ENCODE results near the gene C1QTNF6.
A peak's percentile ranks its signal among the peaks of the same experiment; 100 is the strongest.

Gene C1QTNF6

DNA sequence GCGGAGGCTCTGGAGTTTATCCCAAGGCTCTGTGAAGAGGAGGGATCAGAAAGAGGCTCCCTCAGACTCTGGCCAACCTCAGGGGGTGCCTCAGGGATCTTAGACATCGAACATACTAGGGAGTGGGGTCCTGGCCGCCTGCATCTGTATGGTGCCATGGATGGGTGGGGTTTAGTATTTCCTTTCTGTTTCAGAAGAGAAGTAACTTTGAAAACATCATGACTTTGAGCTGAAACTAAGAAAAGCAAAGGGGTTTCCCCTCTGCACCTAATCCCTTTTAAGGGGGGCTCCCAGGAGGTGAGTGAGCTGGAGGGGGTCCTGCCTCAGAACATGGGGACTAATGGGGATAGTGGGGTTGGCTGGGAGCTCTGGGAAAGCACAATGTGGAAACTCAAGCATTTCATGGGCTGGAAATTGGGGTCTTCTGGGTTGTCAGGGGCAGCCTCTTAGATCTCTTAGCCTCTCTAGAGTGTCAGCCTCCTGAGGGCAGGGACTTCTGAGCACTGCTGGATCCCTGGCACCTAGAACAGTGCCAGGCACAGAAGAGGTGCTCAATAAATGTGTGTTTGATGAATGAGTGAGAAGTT lies 36.0 kb upstream of the C1QTNF6 start:
- DNase-seq, result no peak

GRCh38 chr22:37222440-37222971 lies 34.5 kb upstream of the C1QTNF6 start:
- no peak for DNase-seq

DNA sequence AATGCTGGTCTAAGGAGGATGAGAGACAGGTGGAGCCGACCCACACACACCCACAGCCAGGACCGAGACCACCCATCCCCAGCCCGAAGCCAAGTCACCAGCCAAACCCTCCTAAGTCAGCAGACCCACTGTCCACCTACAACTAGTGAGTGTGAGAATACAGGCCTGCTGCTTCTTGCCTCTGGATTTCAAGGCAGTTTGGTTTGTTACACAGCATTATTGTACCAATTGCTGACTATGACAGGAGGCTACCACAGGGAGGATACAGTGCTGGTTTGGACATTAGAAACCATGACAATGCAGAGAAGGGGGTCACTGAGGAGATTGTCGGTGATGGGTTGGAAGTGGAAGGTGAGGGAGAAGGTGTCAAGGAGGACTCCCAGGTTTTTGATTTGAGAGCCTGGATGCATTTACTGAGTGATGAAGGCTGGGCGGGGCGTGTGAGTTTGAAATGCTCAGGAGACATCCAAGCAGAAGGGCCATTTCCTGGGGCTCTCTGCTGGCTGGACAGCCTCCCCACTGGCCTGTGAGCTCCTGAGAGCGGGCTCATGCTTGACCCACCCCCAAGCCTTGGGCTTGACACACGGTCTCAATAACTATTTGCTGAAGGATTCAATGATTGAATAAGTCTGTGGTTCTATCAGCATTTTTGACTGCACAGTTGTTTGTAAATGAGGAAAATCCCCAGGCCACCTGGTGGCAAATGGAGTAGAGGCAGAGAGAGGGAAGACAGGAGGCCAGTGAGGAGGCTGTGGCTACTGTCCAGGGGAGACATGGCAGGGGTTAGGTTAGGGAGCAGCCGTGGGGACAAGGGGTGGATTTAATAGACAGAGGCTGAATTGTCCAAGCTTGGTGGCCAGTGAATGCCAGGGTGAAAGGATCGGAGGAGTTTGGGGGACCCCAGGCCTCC lies 33.6 kb upstream of the C1QTNF6 start:
- no peak for DNase-seq

DNA sequence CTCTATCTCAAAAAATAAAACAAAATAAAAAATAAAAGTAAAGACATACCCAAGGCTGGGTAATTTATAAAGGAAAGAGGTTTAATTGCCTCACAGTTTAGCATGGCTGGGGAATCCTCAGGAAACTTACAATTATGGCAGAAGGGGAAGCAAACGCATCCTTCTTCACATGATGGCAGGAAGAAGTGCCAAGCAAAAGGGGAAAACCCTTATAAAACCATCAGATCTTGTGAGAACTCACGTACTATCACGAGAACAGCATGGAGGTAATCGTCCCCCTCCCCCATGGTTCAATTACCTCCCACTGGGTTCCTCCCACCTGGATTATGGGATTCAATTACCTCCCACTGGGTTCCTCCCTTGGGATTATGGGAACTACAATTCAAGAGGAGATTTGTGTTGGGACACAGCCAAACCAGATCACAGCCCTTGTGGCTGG lies 32.5 kb upstream of the C1QTNF6 start:
- no peak for DNase-seq

- no peak for DNase-seq
Observed at GRCh38 chr22:37219533-37219932, 31.5 kb upstream of the C1QTNF6 start.

GRCh38 chr22:37218771-37219411 lies 30.8 kb upstream of the C1QTNF6 start:
- DNase-seq, result peak; percentile 75

GRCh38 chr22:37218399-37218770 lies 30.3 kb upstream of the C1QTNF6 start:
- no peak for DNase-seq

- no peak for DNase-seq
Observed at GRCh38 chr22:37215890-37216289, 27.8 kb upstream of the C1QTNF6 start.

DNA sequence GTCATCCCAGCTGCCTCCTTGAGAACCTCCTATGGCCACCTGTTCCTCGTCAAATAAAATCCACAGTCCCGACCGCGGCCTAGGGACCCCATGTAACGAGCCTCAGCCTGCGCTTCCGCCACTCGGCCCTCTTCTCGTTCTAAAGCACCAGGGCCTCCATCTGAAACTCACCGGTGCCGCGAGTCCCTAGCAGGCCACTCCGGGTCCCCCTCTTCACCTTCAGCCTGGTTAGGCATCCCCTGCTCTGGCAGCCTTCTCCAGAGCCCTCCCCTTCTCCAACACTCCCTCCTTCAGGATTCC lies 26.6 kb upstream of the C1QTNF6 start:
- no peak for DNase-seq

- DNase-seq, result no peak
Observed at GRCh38 chr22:37213941-37214730, 26.1 kb upstream of the C1QTNF6 start.

DNA sequence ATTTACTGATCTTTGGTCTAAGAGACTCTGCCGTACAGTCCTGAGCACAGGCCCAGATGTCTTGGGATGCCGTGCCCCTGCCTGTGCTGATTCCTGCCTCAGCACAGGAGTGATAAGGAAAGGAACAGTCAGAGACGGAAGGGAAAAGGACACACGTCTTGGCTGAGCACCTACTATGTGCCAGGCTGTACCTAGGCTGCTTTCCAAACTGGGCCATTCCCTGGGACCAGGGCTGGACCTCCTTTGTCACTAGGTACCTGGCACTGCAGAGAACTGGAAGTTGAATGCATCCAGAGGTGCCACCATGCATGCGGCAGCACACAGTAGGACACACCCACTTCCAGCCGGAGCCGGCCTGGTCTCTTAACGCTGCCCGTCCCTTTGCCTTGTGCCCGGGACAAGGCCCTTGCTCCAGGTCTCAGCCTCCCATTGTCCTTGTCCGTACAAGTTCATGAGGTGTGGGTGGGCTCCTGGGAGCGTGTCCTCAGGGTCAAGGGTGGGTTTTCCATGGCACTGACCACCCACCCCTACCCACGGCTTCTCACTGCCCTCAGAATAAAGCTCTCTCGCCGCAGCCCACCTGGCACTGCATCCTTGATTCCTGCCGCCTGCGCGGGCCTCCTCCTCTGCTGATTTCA lies 25.3 kb upstream of the C1QTNF6 start:
- DNase-seq, result no peak

DNA sequence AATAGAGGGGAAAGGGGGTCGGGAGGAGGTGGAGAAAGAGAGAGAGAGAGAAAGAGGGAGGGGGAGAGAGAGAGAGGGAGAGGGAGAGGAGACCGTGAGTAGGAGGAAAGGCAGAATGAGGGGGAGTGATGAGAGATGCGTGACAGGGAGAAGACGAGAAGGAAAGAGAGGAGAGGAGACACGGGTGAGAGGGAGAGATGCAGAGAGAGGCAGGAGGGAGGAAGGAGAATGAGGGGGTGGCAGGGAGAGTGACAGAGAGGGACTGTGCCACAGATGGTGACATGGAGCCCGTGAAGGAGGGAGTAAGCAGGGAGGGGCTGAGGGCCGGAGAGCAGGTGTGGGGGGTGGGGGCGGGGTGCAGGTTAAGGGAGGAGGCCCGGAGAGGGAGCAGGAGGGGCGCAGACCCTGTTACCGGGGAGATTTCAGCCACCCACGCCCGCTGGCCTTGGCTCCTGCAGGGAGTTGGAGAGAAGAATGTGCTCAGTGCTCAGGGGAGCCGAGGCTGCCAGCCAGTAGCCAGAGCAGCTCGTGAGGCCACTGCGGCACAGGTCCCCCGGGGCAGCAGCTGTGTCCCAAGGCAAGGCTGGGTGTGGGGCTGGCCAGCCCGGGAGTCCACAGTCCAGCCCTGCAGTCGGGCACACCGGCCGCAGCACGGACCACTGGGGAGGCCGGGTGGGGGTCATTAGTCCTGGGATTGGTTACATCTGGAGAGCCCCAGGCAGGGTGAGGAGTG lies 24.3 kb upstream of the C1QTNF6 start, which contains the start of gene SSTR3:
TSS of gene SSTR3 (minus strand) at position 304 of the 733 bp plus-strand sequence. CDS start 4,674 bp downstream, outside the sequence.
- no peak for DNase-seq

DNA sequence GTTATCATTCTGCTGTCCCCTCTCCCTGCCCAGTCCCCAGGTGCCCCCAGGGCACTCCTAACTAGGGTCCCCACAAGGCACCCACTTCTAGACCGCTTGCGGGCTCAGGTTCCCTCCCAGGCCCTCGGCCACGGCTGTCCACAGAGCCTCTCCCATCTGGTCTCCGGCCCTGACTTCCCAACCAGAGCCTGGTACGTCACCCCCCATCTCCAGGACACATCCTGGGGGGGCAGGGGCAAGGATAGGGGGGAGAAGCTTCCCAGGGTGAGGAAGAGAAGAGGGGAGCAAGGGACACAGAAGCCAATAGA lies 23.8 kb upstream of the C1QTNF6 start:
- no peak for DNase-seq

DNA sequence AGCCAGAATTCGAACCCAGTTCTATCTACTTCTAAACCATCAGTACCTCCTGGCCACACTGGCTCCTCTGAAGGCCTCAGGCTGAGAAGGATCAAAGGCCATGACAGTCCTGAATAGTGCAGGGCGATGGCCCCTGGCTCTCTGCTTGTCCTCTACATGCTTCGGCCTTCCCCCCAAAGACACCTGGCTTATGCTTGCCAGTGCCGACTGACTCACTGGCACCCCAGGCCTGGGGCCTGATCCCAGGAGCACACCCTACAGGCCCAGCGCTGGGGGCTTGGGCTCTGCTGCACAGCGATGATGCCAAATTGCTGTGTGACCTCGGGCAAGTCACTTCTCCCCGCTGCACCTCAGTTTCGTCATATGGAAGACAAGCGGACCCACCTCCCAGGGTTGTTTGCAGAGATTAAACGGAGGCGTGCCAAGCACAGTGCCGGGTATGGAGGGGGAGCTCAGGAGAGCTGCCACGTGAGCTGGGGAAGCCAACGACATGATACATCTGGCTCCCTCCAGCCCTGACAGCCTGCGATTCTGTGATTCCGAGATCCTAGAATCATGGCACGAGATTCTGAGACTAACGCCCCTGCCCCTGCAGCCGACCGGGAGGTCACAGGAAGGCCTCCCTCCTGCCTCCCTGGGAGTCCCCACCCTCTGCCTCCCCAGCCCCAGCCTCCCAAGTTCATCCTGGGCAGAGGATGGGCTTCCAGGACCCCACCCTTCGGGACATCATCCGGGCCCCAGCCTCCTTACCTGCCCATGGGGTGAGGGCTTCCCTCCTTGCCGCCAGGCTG lies 23.2 kb upstream of the C1QTNF6 start:
- DNase-seq, result no peak

GRCh38 chr22:37210041-37210803 lies 22.2 kb upstream of the C1QTNF6 start:
- no peak for DNase-seq

DNA sequence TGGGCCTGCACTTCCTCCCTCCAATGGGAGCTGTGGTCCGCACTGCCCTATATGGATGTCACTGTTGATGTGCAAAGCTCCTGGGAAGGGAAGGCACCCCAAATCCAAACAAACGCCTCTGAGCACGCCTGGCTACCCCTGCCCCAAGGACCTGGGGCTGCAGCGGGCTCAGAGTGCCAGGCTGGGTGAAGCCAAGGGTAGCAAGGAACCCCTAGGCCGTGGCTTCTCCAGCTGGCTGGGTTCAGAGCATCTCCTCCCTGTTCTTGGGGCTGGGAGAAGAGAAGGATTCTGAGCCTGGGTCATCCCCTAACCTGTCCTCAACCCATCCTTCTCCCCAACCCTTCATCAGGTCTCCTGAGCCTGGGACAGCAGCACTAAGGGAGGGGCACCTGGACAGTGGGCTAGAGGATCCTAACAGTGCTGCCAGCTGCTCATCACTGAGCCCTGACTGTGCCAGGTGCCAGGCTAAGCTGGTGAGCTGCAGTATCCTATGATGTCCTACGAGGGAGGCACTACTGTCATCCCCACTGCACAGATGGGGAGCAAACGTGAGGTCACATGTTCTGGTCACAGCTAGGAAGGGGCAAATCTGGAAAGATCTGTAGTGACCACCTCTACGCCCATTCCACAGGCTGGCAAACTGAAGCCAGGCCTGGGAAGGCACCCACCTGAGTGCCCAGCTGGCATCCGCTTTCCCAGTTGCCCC lies 21.2 kb upstream of the C1QTNF6 start:
- DNase-seq, result no peak

DNA sequence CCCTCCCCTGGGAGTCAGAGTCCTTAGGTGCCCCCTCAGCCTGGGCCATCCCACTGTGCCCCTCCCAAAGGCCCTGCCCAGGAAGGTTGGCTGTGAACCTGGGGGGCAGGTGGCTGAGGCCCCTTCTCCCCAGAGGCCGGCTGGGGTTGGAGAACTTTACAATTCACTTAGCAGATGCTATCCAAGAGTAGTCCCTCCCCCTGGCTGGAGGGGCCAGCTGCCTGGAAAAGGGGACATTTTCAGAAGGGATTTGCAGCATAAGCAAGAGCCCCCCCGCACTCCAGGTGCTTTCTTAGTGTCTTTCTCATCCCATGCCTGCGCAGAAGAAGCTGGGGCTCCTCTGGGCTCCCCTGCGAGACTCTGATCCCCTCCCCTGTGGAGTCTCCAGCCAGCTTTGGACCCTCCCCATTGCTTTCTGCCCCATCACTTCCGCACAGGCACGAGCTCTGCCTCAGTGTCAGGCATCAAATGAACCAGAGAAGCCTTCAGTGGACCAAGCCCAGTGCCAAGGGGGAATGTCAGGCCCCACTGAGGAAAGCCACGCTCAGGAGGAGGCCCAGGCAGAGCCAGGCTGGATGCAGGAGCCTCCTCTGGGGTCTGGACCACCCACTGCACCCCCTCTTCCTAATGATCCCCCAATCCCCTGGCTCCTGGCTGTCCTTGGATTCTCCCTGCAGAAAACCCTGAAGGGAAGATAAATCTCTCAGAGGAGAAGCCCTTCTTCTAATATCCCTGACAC lies 20.5 kb upstream of the C1QTNF6 start:
- no peak for DNase-seq

DNA sequence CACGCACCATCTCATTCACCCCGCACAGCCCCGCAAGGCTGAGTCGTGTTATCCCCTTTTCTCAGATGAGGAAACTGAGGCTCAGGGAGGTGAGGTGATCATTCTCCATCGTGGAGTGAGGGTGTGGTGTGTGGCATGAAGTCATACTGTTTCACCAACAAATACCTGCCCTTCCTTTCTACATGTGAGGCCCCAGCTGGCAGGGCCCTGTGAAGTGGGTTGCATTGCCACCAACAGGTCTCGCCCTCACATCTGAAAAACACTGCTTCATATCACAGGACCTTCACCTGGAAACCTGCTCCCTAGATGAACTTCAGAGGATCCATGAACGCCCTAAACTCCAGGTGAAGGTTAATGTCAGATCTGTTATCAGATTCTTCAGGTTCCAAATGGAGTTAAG lies 19.9 kb upstream of the C1QTNF6 start:
- no peak for DNase-seq

Data from stimulated activated CD8-positive, alpha-beta memory T cell treated with anti-CD3 and anti-CD28 coated beads, Interleukin-4, amount 100 ng/mL, for 48 hours (primary cell).